HG03469 (cell line): ENCODE results near the gene CADPS2.

Source experiments
- ATAC-seq: cut with Tn5 transposase; IDR thresholded peaks from one replicate; pipeline ENCODE4 v1.9.1; 2021; ENCODE audit warnings: mild to moderate bottlenecking, moderate library complexity, moderate number of reproducible peaks; ENCODE audit not compliant: unreplicated experiment

CADPS2 gene

DNA sequence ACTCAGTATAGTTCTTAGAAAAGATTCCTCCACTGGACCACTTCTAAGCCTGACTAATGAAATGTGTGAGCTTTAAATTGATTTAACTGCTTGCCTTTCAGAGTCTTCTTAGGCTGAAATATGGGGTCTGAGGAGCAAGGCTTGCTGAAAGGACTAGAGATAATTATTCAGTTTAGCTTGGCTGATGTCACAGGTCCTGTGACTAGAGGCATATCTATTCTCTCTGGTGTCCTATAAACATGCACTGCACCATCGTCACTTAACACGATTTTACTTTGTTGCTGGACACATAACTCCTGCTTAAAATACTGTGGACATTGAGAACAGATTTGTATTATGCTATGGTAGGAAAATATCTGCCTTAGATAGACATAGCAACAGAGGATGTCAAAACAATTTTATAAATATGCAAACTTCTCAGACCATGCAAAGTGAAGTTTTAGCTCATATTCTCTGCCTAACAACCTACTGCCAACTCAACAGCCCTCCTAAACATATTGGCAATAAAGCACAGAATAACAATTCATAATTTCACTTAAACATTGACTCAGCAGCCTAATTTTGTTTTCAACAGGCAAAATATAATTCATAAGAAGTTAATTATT lies 267.6 kb downstream of the CADPS2 start:
- no peak for ATAC-seq

DNA sequence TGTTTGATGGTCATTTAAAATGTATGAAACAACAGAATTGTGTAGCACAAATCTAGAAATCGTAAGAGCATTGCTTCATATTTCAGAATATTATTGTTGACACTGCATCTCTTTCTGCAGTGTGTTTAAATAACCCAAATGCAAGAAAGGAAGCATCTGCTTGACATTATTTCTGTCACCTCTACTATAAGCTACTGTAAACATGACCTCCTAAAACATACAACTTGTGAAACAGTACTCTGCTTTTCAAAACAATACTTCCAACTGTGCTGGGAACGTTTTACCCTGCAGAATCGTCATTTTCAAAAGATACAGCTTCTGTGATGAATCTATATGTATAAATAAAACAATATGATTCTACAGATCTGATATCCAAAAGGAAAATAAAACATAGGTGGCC lies 269.3 kb downstream of the CADPS2 start:
- ATAC-seq: no peak

DNA sequence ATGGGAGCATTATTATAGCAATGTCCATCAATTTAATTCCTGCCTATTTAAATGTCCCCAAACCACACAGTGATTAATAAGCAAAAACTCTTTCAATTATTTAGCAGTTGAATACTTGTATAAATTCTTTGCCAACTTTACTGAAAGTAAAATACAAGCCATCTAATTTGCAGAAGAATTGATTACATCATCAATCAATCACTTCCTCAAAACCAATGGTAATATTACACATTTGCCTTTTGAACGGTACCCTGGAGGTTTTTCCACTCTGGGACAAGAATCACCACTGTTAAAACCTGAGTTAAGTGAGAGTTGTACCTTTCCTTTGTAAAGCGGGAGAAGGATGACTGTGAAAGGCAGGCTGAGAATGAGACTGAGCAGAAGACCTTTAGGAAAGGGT lies 280.3 kb downstream of the CADPS2 start:
- ATAC-seq: no peak

DNA sequence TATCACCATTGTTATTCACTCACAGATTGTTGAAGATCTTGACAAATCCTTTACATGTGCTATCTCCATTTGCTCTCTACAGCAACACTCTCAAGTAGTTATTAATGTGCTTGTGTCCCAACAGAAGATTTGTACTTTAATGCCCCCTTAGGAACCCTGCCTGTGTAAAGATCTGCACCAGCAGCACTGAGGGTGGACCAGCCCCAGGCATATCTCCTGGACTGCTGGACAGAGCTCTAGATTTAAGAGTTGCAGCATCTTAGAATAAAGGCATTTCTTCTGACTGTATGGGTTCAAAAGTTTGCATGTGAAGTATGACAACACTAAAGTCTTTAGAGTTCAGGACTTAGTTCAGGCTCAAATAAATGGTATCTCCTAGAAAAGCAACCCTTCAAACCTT lies 282.0 kb downstream of the CADPS2 start:
- ATAC-seq: no peak

DNA sequence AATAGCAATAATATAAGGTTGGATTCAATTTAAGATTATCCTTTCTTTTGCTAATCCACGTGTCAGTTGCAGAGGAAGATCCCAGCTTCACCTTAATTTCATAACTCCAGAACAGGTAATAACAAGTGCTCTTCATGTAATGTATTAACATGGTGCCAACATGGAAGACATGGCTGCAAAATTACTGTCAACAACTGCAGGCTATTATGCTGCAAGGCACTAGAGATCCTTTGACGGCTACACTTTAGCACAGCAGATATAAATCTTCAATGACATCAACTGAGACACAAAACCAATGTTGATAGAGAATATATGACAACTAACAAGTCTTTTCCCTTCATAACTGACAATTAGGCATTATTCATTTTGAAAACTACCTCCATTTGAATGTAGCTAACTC lies 283.5 kb downstream of the CADPS2 start:
- no peak for ATAC-seq

DNA sequence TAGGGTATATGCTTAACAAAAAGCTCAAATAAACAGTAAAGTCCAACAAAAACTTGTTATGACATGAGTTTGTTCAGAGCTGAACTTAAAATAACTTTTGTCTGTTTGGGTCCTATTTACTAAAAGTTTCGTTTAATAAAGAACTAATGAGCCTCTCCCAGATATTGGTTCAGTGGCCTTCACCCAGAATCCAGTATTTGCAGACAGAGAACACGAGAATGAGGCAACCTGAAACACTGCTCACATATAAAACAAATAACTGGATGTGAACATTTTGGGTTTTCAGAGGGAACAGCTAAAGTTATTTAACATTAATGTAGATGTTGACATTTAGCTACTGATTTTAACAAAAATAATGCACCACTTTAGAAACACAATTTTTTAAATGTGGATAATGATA lies 285.6 kb downstream of the CADPS2 start:
- no peak for ATAC-seq

DNA sequence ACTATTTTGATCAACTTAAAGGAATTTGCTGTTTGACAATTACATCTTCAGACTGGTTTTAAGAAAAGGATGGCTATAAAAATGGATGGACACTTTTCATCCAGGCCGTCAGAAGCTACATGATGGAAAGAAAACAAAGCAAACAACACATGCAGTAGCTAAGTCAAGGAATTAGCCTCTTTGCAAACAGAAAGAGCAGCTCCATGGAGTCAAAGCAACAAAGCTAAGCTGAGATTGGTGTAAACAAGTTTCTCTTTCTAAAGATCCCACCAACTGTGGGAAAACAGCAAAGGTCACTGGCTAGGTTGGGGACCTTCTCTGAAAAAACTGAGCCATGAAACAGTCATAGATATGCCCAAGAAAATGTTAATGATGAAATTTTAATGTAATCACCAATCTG lies 286.2 kb downstream of the CADPS2 start:
- ATAC-seq: no peak

DNA sequence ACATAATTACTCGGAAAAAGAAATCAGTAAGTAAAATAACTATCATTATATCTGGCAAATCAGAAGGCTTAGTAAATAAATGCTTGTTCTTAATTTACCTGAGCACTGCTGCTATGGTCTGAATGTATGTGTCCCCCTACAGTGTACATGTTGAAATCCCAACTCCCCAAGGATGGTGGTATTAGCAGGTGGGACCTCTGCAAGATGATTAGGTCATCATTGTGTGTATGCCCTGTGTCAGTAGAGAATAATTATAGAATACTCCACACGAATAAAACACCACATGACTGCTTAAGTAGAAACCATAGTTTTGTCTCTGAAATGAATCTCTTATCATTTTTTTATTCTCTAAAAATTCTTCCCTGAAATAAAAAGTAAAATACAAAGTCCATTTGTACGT lies 289.0 kb downstream of the CADPS2 start:
- ATAC-seq: no peak

DNA sequence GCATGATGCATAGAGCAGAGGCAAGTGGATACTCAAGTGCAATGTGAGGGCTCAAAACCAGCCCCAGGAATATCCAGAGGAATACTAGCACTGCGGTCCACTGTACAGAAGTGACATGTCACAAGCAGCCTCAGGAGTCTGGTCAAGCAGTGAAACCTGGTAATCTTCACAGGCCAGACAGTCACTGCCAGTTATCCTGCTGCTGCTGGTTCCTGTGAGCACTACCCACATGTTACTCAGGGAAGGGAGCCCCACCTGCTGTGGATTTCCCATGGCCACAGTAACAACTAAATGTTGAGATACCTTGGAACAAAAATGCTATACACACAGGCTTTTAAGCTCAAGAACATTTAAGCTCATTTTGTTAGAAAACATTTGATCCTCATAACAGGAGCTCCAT lies 290.4 kb downstream of the CADPS2 start:
- ATAC-seq: no peak

DNA sequence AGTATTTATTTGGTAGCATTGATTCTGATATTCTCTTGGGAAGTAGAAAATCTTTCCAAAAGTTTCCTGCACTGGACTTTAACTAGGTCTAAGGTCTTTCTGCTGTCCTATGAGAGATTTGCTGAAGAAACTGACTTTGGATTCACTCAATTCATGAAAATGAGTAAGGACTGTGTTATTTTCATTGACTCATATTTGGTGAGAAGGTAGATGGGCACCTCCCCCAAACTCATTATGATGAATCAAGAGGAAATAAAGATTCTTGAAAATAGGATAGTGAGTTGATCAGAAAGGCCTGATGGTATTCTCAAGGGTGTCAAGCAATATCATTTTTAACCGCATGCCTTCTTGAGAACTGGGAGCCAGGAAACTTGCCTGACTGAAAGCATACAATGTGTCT lies 297.6 kb downstream of the CADPS2 start:
- ATAC-seq: no peak

DNA sequence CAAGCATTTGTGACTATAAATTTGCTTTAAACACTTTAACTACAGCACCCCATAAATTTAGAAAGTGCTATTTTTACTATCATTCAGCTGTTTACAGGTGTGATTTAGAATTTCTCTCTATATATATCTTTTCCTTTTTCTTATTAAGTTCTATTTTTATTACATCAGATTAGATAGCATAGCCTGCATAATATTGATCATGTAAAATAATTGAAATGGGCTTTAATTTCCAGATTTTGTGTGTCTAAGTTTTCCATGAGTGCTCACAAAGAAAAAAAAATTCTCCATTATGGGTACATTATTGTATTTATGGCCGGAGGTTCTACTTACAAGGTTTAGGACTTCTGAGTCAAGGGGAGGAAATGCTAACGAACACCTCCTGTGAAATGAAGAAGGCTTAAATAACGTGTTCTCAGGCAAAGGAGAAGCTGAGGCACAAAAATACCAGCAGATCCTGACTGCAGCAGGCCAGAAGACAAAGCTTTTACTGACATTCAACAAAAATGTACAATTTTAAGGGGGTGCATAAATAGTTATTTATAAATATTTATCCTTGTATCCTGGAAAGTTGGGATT lies 301.5 kb downstream of the CADPS2 start:
- ATAC-seq: no peak

DNA sequence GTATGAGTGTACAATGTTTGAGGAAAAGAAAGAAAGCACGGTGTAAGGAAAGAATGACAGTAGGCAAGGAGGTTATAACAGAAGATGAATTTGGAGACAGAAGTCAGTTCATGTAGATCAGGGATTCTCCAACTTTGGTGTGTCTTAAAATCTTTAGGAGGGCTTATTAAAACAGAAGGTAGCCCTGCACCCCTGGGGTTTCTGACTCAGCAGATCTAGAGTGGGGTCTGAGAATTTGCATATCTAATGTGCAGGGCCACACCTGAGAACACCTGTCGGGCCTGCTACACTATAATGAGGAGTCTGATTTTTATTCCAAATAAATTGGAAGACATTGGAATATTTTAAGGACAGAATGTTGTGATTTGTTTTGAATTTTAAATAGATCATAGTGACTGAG lies 307.9 kb downstream of the CADPS2 start:
- no peak for ATAC-seq

DNA sequence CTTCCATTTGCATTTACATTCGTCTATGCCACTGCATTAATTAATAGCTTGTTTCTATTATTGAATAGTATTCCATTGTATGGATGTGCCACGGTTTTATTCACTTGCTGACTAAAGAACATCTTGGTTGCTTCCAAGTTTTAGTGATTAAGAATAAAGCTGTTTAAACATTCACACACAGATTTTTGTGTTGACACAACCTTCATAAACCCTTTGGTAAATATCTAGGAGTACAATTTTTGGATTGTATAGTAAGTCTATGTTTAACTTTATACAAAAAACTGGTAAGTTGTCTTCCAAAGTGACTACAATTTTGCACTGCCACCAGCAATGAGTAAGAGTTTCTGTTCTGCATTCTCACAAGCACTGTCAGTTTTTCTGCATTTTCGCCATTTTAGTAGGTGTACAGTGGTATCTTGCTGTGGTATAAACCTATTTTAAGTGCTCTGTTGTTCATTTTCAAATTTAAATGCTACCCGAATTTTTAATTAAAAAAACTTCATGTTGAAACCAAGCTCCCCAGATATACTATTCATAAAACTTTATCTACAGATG lies 308.7 kb downstream of the CADPS2 start:
- ATAC-seq: no peak

DNA sequence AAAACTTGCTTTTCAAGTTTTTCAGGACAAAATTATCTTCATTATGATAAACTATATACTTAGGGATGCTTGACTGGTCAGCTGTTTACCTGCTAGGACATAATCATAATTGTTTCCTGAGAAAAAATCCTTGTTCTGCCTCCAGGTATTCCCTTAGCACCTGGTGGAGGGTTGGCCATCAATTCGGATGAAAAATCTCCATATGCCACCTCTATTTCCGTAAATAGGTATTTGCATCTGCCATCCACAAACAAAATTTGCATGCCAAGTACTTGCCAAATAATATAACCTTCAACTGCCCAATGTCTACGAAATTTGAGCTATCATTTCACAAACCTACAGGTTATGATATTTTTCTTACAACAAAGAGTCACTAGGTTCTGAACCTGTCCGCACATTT lies 313.6 kb downstream of the CADPS2 start:
- no peak for ATAC-seq

DNA sequence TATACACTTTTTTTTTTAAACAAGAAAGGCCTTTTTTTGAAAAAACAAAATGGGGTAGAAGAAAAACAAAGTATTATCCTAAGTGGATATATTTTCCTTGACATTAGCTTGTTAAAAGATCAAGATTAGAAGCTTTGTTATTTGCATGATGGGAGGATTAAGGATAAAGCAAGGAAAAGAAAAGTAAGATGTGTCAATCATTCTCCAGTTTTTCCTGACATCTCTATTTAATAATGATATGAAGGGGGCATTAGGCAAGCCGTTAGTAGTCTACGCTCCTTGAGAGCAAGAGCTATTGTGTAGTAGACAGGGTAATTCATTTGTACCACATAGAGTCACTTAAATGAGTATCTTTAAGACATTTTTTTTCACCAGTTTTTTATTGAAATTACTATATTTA lies 324.9 kb downstream of the CADPS2 start:
- no peak for ATAC-seq

DNA sequence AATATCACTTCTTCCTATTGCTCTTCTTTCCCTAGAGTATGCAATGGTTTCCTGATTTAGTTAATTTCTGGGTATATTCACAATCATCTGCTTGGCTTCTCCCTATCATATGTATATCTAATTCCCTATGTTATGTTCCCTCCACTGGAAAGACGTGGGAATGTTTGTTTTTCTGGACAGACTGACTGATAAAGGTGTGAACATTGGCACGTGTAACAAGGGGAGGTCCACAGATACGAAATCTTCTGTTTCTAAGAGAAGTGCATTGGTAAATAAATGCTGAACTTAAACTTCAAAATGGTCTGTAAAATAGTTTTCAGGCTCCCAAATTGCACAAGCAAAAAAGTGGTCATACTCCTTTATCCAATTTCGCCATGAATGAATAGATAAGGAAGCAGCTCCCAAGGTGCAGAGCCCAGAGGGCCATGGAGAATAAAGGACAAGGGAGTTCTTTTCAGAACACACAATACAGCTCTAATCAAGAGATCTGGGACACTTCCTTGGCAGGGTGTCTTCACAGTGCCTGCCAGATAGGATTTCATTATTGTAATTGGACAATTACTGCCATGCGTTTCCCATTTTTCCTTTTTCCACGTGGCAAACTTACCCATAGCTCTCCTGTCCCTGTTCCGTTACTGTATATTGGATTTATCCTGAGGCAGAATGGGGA lies 329.3 kb downstream of the CADPS2 start:
- no peak for ATAC-seq

DNA sequence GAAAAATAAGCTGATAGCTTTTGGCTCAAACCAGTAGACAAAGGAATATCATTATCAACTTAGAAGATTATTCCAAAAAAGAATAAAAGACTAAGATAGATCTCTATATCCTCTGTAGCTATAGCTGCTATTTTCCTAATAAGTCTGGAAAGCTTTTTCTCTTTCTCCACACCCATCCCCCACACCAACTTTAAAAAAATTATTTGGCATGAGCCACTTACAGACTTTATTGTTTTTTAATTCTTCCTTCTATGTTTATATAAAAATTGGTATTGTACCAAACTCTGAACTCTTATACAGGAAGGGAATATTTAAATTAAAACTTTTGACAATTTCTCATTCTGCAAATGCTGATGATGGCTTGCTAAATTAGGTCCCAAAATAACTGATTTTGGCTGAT lies 330.0 kb downstream of the CADPS2 start:
- no peak for ATAC-seq

DNA sequence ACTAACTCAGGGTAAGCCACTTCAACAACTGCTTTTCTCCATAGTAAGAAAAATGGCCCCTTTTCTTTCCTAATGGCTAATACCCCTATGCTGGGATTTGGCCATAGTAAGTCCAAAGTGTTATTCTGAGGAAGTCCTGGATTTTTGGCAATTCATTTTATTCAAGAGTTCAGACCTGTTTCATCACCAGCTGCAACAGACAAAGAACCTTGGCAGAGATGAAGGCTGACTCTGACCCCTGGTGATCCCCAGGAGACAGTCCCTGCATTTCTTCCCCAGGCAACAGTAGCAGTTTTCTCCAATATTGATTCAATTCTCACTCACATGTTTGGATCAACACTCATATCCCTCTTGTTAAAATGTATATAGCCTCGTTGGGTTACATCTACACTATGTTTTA lies 332.5 kb downstream of the CADPS2 start:
- no peak for ATAC-seq

DNA sequence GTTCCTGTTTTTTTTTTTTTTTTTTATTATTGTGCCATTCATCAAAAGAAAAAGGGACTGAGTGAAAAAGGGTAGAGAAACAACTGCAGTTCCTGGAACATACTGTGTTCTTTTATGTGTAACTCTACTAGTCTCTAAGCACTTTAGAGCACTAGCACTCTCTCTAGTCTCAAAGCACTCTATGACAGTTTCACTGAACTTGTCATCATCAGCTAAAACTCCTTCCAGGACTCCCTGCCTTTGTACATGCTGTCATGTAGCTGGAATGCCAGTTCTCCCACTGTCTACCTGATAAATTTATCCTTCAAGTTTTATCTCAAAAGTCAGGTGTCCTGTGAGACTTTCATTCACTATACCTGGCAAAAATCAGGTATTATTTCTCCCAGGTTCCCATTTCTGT lies 333.5 kb downstream of the CADPS2 start:
- ATAC-seq: no peak

DNA sequence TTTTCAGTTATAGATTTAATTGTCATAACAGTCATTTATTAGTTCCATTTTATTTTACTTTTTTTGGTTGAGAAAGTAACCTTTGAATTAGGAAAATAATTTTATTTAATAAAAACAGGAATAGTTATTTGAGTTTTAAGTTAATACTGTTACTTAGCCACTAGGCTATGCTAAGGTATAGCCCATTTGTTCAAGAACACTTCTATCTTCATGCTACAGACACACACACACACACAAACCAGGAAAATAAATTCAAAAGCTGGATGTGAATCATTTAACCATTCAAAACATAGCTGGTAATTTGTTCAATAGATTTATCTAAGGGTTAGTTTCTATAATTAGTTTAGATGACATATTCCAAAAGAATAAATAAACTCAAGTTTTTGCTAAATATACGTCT lies 335.7 kb downstream of the CADPS2 start:
- no peak for ATAC-seq

DNA sequence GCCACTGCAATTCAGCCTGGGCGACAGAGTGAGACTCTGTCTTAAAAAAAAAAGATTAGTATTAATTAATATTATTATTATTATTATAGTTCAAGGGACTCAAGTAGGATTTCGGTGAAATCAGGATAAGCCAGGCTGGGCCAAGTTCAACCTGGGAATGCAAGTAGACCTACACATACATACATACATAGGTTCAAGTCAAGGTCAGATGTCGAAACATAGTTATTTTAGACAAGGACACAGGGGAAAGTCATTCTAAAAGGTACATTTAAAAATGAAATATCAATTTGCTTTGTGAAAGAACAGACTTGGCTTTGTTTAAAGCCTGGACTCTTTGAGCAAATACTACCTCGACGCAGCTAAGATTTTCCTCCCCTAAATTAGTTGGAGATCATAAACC lies 336.7 kb downstream of the CADPS2 start:
- no peak for ATAC-seq

DNA sequence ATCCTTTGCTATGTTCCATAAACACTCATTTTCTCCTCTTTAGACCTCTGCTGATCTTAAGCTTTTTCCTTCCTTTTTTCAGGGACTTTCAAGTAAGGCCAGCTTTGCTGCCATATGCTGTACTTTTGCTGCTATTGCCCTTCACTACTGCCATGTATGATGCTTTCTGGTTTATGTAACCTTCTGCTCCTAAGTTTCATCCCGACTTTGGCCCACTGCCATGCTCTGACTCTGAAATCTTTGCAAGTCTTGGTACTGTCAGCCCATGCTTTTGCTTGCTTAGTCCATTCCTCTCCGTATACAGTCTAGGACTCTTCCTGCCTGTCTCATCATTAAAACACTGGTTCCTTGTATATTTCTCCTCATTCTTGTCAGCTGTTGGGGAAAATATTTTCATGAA lies 339.8 kb downstream of the CADPS2 start:
- ATAC-seq: no peak
